ENCODE measurements around the gene GHR.

DNA sequence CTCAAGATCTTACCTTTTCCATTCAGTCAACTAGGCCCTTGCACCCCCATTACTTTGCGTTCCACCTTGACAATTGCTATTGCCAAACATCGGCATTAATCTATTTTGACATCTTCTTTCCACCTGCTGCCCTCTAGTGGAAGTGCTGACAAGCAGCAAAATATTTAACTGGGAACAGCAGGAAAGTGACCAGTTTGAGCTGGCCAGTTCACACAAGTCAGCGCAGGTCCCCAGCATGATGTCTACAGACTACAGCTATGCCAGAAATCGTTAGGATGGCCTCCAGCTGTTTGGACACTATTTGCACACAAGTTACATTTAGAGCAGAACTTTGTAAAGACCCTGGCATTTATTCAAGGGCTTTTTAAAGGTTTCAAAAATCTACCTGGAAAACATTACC is 160.1 kb downstream of the GHR start:
- TF ChIP-seq BRCA1 (IDR thresholded peaks at IDR 0.05; ENCODE audit: low read depth, low read length) (no peak), POLR2A (IDR thresholded peaks at IDR 0.05; ENCODE audit: control extremely low read depth in 1 of 2, low read depth in 2 of 2, low read length in 2 of 2) (no peak), JUND (IDR thresholded peaks at IDR 0.05; ENCODE audit: low read length) (no peak), CEBPB (IDR thresholded peaks at IDR 0.05; ENCODE audit: low read depth, low read length) (peak; percentile 85), CBX5 (IDR thresholded peaks at IDR 0.05; ENCODE audit: low read depth, low read length) (no peak), EZH2 (IDR thresholded peaks at IDR 0.05; ENCODE audit: low read depth, low read length, severe bottlenecking) (no peak)
- TF ChIP-seq, protein P1, sequence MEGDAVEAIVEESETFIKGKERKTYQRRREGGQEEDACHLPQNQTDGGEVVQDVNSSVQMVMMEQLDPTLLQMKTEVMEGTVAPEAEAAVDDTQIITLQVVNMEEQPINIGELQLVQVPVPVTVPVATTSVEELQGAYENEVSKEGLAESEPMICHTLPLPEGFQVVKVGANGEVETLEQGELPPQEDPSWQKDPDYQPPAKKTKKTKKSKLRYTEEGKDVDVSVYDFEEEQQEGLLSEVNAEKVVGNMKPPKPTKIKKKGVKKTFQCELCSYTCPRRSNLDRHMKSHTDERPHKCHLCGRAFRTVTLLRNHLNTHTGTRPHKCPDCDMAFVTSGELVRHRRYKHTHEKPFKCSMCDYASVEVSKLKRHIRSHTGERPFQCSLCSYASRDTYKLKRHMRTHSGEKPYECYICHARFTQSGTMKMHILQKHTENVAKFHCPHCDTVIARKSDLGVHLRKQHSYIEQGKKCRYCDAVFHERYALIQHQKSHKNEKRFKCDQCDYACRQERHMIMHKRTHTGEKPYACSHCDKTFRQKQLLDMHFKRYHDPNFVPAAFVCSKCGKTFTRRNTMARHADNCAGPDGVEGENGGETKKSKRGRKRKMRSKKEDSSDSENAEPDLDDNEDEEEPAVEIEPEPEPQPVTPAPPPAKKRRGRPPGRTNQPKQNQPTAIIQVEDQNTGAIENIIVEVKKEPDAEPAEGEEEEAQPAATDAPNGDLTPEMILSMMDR (IDR thresholded peaks at IDR 0.05; ENCODE audit: control extremely low read depth in 1 of 3, insufficient read depth in 1 of 3, low read depth in 1 of 3, low read length in 3 of 3): peak; percentile 16 to 86 (median 76)
- TF ChIP-seq, protein P2, sequence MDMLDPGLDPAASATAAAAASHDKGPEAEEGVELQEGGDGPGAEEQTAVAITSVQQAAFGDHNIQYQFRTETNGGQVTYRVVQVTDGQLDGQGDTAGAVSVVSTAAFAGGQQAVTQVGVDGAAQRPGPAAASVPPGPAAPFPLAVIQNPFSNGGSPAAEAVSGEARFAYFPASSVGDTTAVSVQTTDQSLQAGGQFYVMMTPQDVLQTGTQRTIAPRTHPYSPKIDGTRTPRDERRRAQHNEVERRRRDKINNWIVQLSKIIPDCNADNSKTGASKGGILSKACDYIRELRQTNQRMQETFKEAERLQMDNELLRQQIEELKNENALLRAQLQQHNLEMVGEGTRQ (IDR thresholded peaks at IDR 0.05; ENCODE audit: low read length): no peak

Measured in H1 (cell line).